ENCODE results near the gene SELENBP1. TPM values are rescaled to one million over a fixed set of nuclear protein-coding genes. Genes with fewer than 3 reads are reported as not detected.
"Not testable (repeated sequence)": the region's sequence is repeated elsewhere in the genome, so short reads cannot be mapped to it uniquely, and the experiment has no call there.

The SELENBP1 gene
- total RNA-seq, 2 experiments from 2014 or later = not detected

GRCh38 chr1:151401125-151401788 is 28.8 kb upstream of the SELENBP1 start:
- no peaks in the 10 kb centered on the region for H3K27me3 Mint-ChIP-seq (ENCODE audit: low read depth)
- DNase-seq = no peak
- CTCF ChIA-PET = interaction anchor here (1.2 kb wide), 1 partner anchor 56 kb away, joined by 3 read pairs; no protein-coding TSS in a partner anchor
- peak overlapping the region; percentile 84 for H3K4me3 Mint-ChIP-seq
- H3K9me3 Mint-ChIP-seq = no peaks in the 10 kb centered on the region
- intact Hi-C loops (cut with micrococcal nuclease) = no loop called here
- peak overlapping the region; percentile 94 for H3K27ac Mint-ChIP-seq
- H3K36me3 Mint-ChIP-seq (ENCODE audit: low read depth) = peaks cover 45% of the 10 kb centered on the region
- peaks cover 26% of the 10 kb centered on the region for H3K4me1 Mint-ChIP-seq (ENCODE audit: low read depth)

DNA sequence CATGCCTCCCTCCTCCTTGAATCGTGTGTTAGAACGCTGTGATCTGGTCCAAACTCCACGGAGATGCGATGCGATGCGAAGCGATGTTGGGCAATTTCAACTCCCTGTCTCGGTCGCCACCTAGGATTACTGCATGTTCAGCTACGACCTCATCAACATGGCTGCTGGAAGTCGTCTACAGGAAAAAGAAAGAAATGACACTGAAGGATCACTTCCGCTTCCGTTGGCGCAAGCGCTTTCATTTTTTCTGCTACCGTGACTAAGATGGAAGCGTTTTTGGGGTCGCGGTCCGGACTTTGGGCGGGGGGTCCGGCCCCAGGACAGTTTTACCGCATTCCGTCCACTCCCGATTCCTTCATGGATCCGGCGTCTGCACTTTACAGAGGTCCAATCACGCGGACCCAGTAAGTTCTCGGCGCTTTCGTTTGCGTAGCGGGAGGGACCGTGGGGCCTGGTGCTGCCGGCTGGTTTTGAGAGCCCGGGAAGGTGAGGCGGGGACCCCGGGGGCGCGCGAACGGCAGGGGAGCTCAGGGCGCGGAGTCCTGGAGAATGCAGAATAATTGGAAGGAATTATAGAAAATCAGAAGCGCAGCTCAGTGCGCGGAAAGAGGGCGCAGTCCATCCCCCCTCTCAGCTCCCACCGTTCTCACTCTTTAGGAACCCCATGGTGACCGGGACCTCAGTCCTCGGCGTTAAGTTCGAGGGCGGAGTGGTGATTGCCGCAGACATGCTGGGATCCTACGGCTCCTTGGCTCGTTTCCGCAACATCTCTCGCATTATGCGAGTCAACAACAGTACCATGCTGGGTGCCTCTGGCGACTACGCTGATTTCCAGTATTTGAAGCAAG is 27.0 kb upstream of the SELENBP1 start, which contains the start of gene PSMB4:
PSMB4 (plus strand) TSS at position 250 of the 848 bp plus-strand sequence; CDS start at position 265, 15 bp downstream.
- CTCF ChIA-PET = interaction anchor here (0.7 to 1.2 kb wide), 5 partner anchors 54 to 99 kb away, joined by 3 to 8 read pairs (median 4); no protein-coding TSS in a partner anchor

GRCh38 chr1:151396265-151396664 is 23.8 kb upstream of the SELENBP1 start:
- H3K27me3 Mint-ChIP-seq (ENCODE audit: low read depth) = not testable (repeated sequence)

More for the DNA sequence above, 27.0 kb upstream of the SELENBP1 start, which contains the start of gene PSMB4:
- Mint-ChIP-seq H3K27me3 (ENCODE audit: low read depth) (no peaks in the 10 kb centered on the region), H3K4me3 (peak within 1 kb of the TSS; percentile 84), H3K4me1 (ENCODE audit: low read depth) (peaks cover 26% of the 10 kb centered on the region), H3K27ac (peak within 1 kb of the TSS; percentile 94), H3K9me3 (no peaks in the 10 kb centered on the region), H3K36me3 (ENCODE audit: low read depth) (peaks cover 35% of the 10 kb centered on the region)
- intact Hi-C loops (cut with micrococcal nuclease) = loop anchor here (1.0 kb wide), 5 partner anchors 52 to 201 kb away; partner anchors contain the start of genes PIP5K1A and RFX5
- peak; percentile 90 for DNase-seq

GRCh38 chr1:151393583-151393982 is 21.1 kb upstream of the SELENBP1 start:
- Mint-ChIP-seq H3K27ac (no peak overlapping the region), H3K4me1 (ENCODE audit: low read depth) (no peaks in the 10 kb centered on the region), H3K9me3 (no peaks in the 10 kb centered on the region), H3K36me3 (ENCODE audit: low read depth) (no peaks in the 10 kb centered on the region), H3K27me3 (ENCODE audit: low read depth) (no peaks in the 10 kb centered on the region), H3K4me3 (no peak overlapping the region)
- intact Hi-C loops (cut with micrococcal nuclease) = no loop called here
- DNase-seq = no peak
- CTCF ChIA-PET = no interaction called here

More at GRCh38 chr1:151396265-151396664, 23.8 kb upstream of the SELENBP1 start:
- DNase-seq; intact Hi-C loops (cut with micrococcal nuclease); H3K27ac Mint-ChIP-seq; H3K4me3 Mint-ChIP-seq; H3K9me3 Mint-ChIP-seq: not testable (repeated sequence)
- peaks cover 14% of the 10 kb centered on the region for H3K4me1 Mint-ChIP-seq (ENCODE audit: low read depth)
- peaks cover 19% of the 10 kb centered on the region for H3K36me3 Mint-ChIP-seq (ENCODE audit: low read depth)
- CTCF ChIA-PET = interaction anchor here (0.9 to 1.4 kb wide), 2 partner anchors 55 to 92 kb away, joined by 3 to 4 read pairs; no protein-coding TSS in a partner anchor

- DNase-seq = no peak
- Mint-ChIP-seq H3K4me1 (ENCODE audit: low read depth) (no peaks in the 10 kb centered on the region), H3K27me3 (ENCODE audit: low read depth) (no peaks in the 10 kb centered on the region), H3K36me3 (ENCODE audit: low read depth) (no peaks in the 10 kb centered on the region), H3K27ac (no peak overlapping the region), H3K4me3 (no peak overlapping the region), H3K9me3 (no peaks in the 10 kb centered on the region)
- intact Hi-C loops (cut with micrococcal nuclease) = no loop called here
- CTCF ChIA-PET = no interaction called here
These were observed 18.6 kb upstream of the SELENBP1 start for GRCh38 chr1:151391079-151391563.

DNA sequence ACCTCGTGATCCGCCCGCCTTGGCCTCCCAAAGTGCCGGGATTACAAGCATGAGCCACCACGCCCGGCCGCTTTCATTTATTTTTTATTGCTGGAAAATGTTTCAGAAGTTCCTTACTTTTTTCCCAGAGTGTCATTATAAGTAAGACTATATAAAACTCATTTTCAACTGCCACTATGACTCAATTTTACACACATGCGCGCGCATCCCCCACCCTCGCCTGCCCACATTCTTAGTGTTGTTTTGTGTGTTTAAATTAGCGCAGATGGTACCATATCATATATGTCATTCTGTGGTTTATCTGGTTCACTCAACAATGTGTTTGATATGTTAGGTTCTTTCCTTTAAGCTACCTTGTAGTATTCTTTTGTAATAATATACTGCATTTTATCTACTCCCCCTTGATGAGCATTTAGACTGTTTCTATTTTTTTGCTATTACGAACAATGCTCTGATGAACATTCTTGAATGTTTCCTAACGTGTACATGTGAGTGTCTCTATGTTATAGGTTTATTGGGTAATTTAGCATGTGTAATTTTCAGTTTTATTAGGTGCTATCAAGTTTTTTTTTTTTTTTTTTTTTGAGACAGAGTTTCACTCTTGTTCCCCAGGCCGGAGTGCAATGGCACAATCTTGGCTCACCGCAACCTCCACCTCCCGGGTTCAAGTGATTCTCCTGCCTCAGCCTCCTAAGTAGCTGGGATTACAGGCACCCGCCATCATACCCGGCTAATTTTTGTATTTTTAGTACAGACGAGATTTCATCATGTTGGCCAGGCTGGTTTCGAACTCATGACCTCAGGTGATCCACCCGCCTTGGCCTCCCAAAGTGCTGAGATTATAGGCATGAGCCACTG is 17.9 kb upstream of the SELENBP1 start:
- DNase-seq; H3K36me3 Mint-ChIP-seq (ENCODE audit: low read depth): not testable (repeated sequence)

GRCh38 chr1:151386002-151386401 is 13.5 kb upstream of the SELENBP1 start:
- H3K27me3 Mint-ChIP-seq (ENCODE audit: low read depth) = no peaks in the 10 kb centered on the region
- no peak for DNase-seq
- H3K36me3 Mint-ChIP-seq (ENCODE audit: low read depth) = no peaks in the 10 kb centered on the region
- no peaks in the 10 kb centered on the region for H3K9me3 Mint-ChIP-seq
- CTCF ChIA-PET = interaction anchor here (0.6 to 0.7 kb wide), 2 partner anchors 56 to 248 kb away, joined by 3 to 4 read pairs; no protein-coding TSS in a partner anchor
- intact Hi-C loops (cut with micrococcal nuclease) = no loop called here
- no peaks in the 10 kb centered on the region for H3K4me1 Mint-ChIP-seq (ENCODE audit: low read depth)
- no peak overlapping the region for H3K27ac Mint-ChIP-seq
- no peak overlapping the region for H3K4me3 Mint-ChIP-seq

More for the DNA sequence above, 17.9 kb upstream of the SELENBP1 start:
- H3K27ac Mint-ChIP-seq; H3K27me3 Mint-ChIP-seq (ENCODE audit: low read depth); intact Hi-C loops (cut with micrococcal nuclease); H3K4me3 Mint-ChIP-seq; H3K4me1 Mint-ChIP-seq (ENCODE audit: low read depth); H3K9me3 Mint-ChIP-seq; CTCF ChIA-PET: not testable (repeated sequence)

DNA sequence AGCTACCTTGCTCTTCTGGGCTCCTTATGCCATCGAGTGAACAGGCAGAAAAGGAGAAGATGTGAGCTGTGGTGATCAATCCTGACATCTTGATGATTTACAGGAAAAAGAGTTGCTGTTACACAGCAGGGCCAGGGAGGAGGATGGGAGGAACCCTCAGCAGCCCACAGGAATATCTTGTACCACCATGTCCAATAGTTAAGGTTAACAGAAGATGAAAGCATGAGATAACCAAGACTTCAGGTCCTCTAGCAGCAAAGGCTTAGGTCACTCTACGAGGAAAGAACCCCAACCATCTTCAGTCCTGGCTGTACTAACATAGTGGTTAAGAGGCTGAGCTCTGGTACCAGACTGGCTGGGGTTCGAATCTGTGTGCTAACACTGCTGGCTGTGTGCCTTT is 12.1 kb upstream of the SELENBP1 start:
- no peaks in the 10 kb centered on the region for H3K36me3 Mint-ChIP-seq (ENCODE audit: low read depth)
- no peaks in the 10 kb centered on the region for H3K9me3 Mint-ChIP-seq
- no peak overlapping the region for H3K4me3 Mint-ChIP-seq
- DNase-seq = no peak
- CTCF ChIA-PET = interaction anchor here (0.6 to 1.2 kb wide), 4 partner anchors 45 to 124 kb away, joined by 3 to 4 read pairs (median 4); no protein-coding TSS in a partner anchor
- H3K27me3 Mint-ChIP-seq (ENCODE audit: low read depth) = no peaks in the 10 kb centered on the region
- H3K27ac Mint-ChIP-seq = no peak overlapping the region
- intact Hi-C loops (cut with micrococcal nuclease) = no loop called here
- H3K4me1 Mint-ChIP-seq (ENCODE audit: low read depth) = no peaks in the 10 kb centered on the region

- intact Hi-C loops (cut with micrococcal nuclease) = no loop called here
- DNase-seq = no peak
- Mint-ChIP-seq H3K36me3 (ENCODE audit: low read depth) (no peaks in the 10 kb centered on the region), H3K27ac (no peak overlapping the region), H3K4me1 (ENCODE audit: low read depth) (no peaks in the 10 kb centered on the region), H3K4me3 (no peak overlapping the region), H3K27me3 (ENCODE audit: low read depth) (no peaks in the 10 kb centered on the region), H3K9me3 (no peaks in the 10 kb centered on the region)
- CTCF ChIA-PET = interaction anchor here (0.6 kb wide), 1 partner anchor 256 kb away, joined by 4 read pairs; no protein-coding TSS in a partner anchor
These were observed 4.8 kb upstream of the SELENBP1 start for GRCh38 chr1:151377150-151377884.

DNA sequence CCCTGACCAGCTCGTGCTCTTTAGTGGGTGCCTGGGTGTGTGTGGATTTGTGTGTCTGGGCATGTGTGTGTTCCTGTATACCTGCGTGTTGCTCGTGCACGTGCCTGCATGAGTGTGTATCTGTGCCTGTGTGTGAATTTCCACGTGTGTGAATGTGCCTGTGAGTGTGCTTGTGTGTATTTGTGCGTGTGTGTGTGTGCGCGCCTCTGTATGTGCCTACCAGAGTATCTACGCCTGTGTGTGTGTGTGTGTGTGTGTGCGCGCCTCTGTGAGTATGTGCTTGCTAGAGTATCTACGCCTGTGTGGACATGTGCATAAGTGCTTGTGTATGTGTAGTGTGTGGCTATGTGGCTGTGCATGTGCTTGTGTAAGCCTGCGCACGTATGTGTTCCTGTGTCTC is 691 bp upstream of the SELENBP1 start:
- Mint-ChIP-seq H3K27me3 (ENCODE audit: low read depth) (no peaks in the 10 kb centered on the region), H3K36me3 (ENCODE audit: low read depth) (no peaks in the 10 kb centered on the region), H3K27ac (no peak overlapping the region), H3K9me3 (no peaks in the 10 kb centered on the region), H3K4me3 (no peak overlapping the region), H3K4me1 (ENCODE audit: low read depth) (no peaks in the 10 kb centered on the region)
- DNase-seq = no peak
- CTCF ChIA-PET = no interaction called here
- intact Hi-C loops (cut with micrococcal nuclease) = no loop called here

- no peak overlapping the region for H3K4me3 Mint-ChIP-seq
- H3K27ac Mint-ChIP-seq = no peak overlapping the region
- H3K36me3 Mint-ChIP-seq (ENCODE audit: low read depth) = no peaks in the 10 kb centered on the region
- H3K27me3 Mint-ChIP-seq (ENCODE audit: low read depth) = no peaks in the 10 kb centered on the region
- intact Hi-C loops (cut with micrococcal nuclease) = no loop called here
- CTCF ChIA-PET = interaction anchor here (0.6 kb wide), 1 partner anchor 20 kb away, joined by 3 read pairs; no protein-coding TSS in a partner anchor
- H3K9me3 Mint-ChIP-seq = no peaks in the 10 kb centered on the region
- no peaks in the 10 kb centered on the region for H3K4me1 Mint-ChIP-seq (ENCODE audit: low read depth)
- DNase-seq = no peak
These were observed 991 bp downstream of the SELENBP1 start for GRCh38 chr1:151371370-151372057.
